ENCODE data around the gene ROR2.
A peak's percentile ranks its signal among the peaks of the same experiment; 100 is the strongest.

Gene ROR2

DNA sequence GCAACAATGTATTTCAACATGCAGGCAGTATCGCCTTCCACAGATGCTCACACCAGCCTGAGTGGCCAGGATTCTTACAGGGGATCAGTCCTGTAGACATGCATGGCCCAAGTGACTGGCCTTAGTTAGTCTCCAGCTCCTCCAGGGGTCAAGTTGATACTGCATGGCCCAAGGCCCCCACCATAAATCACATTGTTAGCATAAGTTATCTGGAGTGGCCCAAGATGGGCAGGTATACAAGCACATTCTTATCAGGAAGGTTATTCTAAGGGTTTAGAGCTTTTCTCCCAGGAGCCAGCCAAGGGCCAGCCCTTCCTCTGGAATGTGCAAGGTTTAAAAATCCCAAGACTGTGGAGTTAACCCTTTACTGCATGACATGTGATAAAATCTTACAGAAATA lies 295.5 kb downstream of the ROR2 start:
- TF ChIP-seq, protein P1, sequence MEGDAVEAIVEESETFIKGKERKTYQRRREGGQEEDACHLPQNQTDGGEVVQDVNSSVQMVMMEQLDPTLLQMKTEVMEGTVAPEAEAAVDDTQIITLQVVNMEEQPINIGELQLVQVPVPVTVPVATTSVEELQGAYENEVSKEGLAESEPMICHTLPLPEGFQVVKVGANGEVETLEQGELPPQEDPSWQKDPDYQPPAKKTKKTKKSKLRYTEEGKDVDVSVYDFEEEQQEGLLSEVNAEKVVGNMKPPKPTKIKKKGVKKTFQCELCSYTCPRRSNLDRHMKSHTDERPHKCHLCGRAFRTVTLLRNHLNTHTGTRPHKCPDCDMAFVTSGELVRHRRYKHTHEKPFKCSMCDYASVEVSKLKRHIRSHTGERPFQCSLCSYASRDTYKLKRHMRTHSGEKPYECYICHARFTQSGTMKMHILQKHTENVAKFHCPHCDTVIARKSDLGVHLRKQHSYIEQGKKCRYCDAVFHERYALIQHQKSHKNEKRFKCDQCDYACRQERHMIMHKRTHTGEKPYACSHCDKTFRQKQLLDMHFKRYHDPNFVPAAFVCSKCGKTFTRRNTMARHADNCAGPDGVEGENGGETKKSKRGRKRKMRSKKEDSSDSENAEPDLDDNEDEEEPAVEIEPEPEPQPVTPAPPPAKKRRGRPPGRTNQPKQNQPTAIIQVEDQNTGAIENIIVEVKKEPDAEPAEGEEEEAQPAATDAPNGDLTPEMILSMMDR (IDR thresholded peaks at IDR 0.05; ENCODE audit: borderline replicate concordance, insufficient read depth, low read depth, low read length), result no peak
- H3K4me3 ChIP-seq (ENCODE audit: low read depth, low read length), result no peak overlapping the region

DNA sequence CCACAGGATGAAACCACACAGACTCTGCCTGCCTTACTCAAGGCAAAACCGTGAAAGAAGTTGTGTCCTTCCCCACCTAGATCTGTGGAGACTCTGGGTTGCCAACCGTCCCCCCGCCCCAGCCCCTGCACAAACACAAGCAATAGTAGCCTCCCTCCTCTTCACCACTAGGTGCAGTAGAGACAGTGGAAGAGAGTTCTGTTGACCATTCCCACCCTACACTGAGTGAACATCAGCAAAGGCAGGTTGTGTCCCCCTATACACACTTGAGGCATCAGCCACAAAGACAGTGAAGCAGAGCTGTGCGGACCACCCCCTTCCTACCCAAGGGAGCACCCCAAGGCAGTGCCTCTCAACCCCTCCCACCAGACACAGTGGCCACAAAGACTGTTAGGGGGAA lies 302.7 kb downstream of the ROR2 start:
- TF ChIP-seq, protein P1 (IDR thresholded peaks at IDR 0.05; ENCODE audit: borderline replicate concordance, insufficient read depth, low read depth, low read length), result 0 out of 2 replicates have a peak, but pooled peaks have one; percentile 26
- no peak overlapping the region for H3K4me3 ChIP-seq (ENCODE audit: low read depth, low read length)

DNA sequence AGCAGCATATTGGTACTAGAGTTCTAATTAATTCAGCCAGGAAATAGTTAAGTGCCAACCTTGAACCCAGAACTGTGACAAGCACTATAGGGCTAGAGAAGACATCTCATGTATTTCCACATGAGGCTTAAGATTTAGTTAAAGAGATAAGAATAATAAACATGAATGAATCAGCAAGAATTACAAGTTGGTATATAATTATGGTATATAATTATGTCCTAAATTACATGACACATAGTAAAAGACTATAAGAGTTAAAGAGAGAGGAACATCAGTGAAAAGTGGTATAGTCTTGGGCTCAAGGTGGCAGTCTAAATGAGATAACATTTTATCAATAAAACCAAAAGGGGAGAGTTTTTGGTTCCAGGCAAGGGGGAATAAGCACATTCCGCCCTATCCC lies 303.3 kb downstream of the ROR2 start:
- TF ChIP-seq, protein P1 (IDR thresholded peaks at IDR 0.05; ENCODE audit: borderline replicate concordance, insufficient read depth, low read depth, low read length), result no peak
- no peak overlapping the region for H3K4me3 ChIP-seq (ENCODE audit: low read depth, low read length)

DNA sequence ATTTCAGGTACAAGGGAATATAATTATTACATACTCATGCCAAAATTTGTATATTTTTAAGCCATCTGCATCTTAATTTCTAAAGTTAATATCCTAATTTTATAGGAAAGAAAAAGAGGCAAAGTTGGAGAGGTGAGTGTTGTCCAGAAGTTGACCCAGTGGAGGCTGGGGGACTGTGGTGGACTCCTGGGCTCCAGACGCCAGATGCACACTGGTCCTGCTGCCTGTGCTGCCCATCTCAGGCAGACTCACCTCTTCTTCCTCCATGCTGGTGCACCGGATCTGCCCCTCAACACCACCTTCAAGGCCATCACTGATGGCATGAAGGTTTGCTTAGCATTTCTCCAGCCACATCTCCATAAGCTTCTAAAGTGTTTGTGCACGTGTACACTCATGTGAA lies 305.6 kb downstream of the ROR2 start:
- TF ChIP-seq, protein P1 (IDR thresholded peaks at IDR 0.05; ENCODE audit: borderline replicate concordance, insufficient read depth, low read depth, low read length), result no peak
- no peak overlapping the region for H3K4me3 ChIP-seq (ENCODE audit: low read depth, low read length)

DNA sequence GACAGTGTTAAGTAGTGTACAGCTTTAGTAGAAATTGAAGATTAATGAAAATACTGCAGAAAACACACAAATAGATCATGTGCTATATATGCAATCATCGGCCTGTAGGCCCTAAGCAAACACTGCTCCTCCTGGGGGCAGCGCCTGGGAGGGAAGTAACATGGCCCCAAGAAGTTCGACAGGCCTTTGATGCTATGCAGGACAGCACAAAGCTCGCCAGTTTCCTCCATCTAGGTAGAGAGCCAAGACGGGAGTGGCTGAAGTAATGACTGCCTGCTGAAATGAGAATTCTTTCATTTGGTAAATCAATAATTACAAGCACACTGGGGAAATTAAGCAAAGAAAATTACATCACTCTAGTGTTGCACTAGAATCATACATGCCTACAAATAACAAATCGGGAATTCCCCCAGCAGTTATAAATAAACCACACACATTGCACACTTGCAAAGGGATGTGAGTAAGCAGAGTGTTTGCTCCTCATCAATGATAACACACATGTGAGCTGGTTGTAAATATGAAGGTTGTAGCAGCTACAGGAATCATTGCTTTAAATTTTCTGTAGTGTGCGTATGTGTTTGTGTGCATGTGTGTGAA lies 306.4 kb downstream of the ROR2 start:
- no peak overlapping the region for H3K4me3 ChIP-seq (ENCODE audit: low read depth, low read length)
- TF ChIP-seq, protein P1 (IDR thresholded peaks at IDR 0.05; ENCODE audit: borderline replicate concordance, insufficient read depth, low read depth, low read length), result no peak

DNA sequence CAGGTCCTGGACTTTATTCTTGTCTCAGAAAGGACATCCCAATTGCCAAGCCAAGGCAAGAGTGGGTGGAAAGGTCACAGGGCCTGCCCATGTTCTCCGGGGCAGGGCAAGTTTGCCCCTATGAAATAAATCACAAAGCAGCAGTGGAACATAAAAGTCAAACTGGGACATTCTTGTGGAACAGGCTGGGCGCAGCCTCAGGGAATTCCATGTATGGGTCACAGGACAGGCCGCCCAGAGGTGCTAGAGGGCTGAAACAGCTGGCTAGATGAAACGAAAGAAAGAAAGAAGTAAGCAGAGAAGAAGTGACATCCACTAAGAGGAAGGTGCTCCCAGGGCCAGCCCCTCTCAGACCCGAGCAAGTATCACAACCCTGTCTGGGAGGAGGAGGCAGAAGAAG lies 307.3 kb downstream of the ROR2 start:
- no peak overlapping the region for H3K4me3 ChIP-seq (ENCODE audit: low read depth, low read length)
- TF ChIP-seq, protein P1 (IDR thresholded peaks at IDR 0.05; ENCODE audit: borderline replicate concordance, insufficient read depth, low read depth, low read length), result no peak

DNA sequence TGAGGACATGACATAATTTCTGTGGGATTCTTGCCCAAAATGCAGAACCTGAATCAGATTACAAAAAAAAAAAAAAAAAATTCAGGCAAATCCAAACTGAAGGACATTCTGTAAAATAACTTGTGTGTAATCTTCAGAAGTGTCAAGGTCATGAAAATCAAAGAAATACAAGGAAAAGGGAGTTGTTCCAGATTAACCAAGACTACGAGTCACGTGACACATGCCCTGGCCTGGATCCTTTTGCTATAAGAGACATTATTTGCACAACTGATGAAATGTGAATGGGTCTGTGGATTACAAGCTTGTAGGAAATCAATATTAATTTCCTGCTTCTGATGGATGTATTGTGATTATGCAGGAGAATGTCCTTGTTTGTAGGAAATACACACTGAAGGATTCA lies 309.6 kb downstream of the ROR2 start:
- TF ChIP-seq, protein P1 (IDR thresholded peaks at IDR 0.05; ENCODE audit: borderline replicate concordance, insufficient read depth, low read depth, low read length), result no peak

More for the DNA sequence above, 309.6 kb downstream of the ROR2 start:
- H3K4me3 ChIP-seq (ENCODE audit: low read depth, low read length), result no peak overlapping the region

All from GM12875 (cell line).